Measurements from ENCODE around the gene CDH1. TPM values are rescaled to one million over a fixed set of nuclear protein-coding genes. Genes with fewer than 3 reads are reported as not detected.
"Not testable (repeated sequence)": the region's sequence is repeated elsewhere in the genome, so short reads cannot be mapped to it uniquely, and the experiment has no call there.

CDH1 gene
- total and polyA plus RNA-seq, 4 donors, result 0.23 to 9.6 (median 0.67) TPM

DNA sequence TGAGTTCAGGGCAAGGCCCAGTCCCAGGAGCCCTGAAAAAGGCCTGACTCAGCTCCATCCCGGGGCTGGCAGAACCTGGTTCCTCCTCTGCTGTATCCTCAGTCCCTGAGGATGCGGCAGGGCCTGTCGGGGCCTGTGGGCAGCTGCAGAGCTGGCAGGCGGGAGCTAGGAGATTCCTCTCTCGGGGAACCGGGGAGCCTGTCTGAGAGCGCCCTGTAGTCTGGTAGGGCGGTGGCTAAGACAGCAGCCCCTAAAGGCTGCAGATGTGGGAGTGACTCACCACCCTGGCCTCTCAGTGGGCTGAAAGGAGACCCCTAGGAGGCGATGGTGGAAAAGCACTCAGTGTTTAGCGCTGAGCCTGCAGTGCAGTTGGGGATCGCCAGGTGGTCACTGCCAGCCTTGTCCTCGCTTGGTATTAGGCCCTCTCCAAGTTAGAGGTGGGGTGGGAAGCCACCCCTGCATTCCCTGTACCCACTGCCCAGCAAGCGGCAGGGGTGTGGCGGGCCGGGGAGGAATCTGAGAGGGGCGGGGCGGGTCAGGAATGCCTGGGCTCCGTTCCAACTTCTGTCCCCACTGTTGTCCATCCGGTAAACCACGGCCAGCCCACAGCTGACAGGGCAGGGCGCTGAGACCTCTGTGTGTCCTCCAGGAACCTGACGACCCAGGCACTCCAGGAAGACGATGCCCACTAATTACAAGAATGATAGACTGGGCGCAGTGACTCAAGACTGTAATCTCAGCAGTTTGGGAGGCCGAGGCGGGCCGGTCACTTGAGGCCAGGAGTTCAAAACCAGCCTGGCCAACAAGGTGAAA is 29.5 kb upstream of the CDH1 start:
- Histone ChIP-seq H3K27ac (ENCODE audit: low read depth in 1 of 2, low read length in 2 of 2) (no peak overlapping the region), H3K9me3 (ENCODE audit: control insufficient read depth, low read length) (no peaks in the 10 kb centered on the region), H3K4me3 (ENCODE audit: low read length in 2 of 2) (no peak overlapping the region), H3K36me3 (ENCODE audit: control insufficient read depth in 1 of 2, insufficient read depth in 2 of 2, low read length in 1 of 2) (no peaks in the 10 kb centered on the region), H3K4me1 (ENCODE audit: control insufficient read depth in 1 of 2, insufficient read depth in 2 of 2, low read length in 2 of 2) (no peaks in the 10 kb centered on the region), H3K27me3 (ENCODE audit: control insufficient read depth in 1 of 2, insufficient read depth in 2 of 2, low read length in 1 of 2) (no peaks in the 10 kb centered on the region)
- intact Hi-C loops (cut with DNase I), result no loop called here
- ATAC-seq (ENCODE audit: low FRiP score) (no peak), DNase-seq (no peak)
- WGBS, 2 donors, result 53 to 55% methylated on average over 27 of the region's 27 CpGs

DNA sequence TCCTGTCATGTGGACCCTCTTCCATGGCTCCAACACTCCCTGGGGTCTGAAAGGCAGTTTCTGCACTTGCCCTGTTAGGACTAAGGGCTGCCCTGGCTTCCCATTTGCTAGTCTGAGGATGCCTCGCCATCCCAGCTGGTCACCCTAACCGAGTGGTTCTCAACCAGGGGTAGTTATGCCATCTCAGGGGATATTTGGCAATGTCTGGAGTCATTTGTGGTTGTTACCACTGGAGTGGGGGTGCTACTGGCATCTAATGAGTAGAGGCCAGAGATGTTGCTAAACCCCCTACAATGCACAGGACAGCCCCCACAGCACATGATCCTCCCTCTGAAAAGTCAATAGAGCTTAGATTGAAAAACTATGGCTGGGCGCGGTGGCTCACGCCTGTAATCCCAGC is 26.9 kb upstream of the CDH1 start:
- no peak for DNase-seq
- 91 to 92% methylated on average over 5 of the region's 5 CpGs for WGBS, 2 donors
- no peaks in the 10 kb centered on the region for H3K27me3 ChIP-seq (ENCODE audit: control insufficient read depth in 1 of 2, insufficient read depth in 2 of 2, low read length in 1 of 2)
- H3K4me3 ChIP-seq (ENCODE audit: low read length in 2 of 2), result no peak overlapping the region
- no peak overlapping the region for H3K27ac ChIP-seq (ENCODE audit: low read depth in 1 of 2, low read length in 2 of 2)
- no peaks in the 10 kb centered on the region for H3K4me1 ChIP-seq (ENCODE audit: control insufficient read depth in 1 of 2, insufficient read depth in 2 of 2, low read length in 2 of 2)
- intact Hi-C loops (cut with DNase I), result no loop called here
- H3K36me3 ChIP-seq (ENCODE audit: control insufficient read depth in 1 of 2, insufficient read depth in 2 of 2, low read length in 1 of 2), result no peaks in the 10 kb centered on the region
- no peaks in the 10 kb centered on the region for H3K9me3 ChIP-seq (ENCODE audit: control insufficient read depth, low read length)
- no peak for ATAC-seq (ENCODE audit: low FRiP score)

DNA sequence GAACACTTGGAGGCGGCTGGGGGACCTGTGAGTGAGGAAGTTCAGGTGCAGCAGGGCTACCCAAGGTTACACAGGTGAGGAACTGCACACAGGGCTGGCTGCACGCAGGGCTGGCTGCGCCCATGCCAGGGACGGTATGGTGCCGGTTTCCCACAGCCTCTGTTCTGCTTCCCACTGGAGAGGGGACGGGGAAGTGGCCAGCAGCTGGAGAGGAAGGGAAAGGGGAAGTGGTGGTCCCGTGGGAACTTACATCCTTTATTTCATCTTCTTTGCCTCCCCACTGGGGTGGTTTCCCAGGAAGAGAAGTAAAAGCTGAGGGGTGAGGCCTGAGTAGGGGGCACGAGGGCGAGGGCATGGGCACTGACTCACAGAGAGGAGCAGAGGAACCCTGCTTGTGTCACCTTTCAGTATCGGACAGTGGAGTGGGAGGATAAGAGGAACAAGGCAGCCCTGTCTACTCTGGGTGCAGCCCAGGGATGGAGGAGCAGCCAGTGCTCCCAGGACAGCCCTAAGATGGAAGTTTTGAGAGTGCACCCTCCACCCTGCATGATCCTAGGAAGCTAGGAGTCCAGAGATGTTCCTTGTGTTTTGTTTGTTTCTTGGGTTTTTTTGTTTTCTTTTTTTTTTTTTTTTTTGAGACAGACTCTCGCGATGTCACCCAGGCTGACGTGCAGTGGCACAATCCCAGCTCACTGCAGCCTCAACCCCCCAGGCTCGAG is 25.5 kb upstream of the CDH1 start:
- Histone ChIP-seq H3K36me3 (ENCODE audit: control insufficient read depth in 1 of 2, insufficient read depth in 2 of 2, low read length in 1 of 2) (no peaks in the 10 kb centered on the region), H3K9me3 (ENCODE audit: control insufficient read depth, low read length) (no peaks in the 10 kb centered on the region), H3K4me3 (ENCODE audit: low read length in 2 of 2) (no peak overlapping the region), H3K4me1 (ENCODE audit: control insufficient read depth in 1 of 2, insufficient read depth in 2 of 2, low read length in 2 of 2) (no peaks in the 10 kb centered on the region), H3K27ac (ENCODE audit: low read depth in 1 of 2, low read length in 2 of 2) (no peak overlapping the region), H3K27me3 (ENCODE audit: control insufficient read depth in 1 of 2, insufficient read depth in 2 of 2, low read length in 1 of 2) (no peaks in the 10 kb centered on the region)
- DNase-seq (peak in 1 of 2 donors; percentile 62), ATAC-seq (ENCODE audit: low FRiP score) (peak; percentile 56)
- intact Hi-C loops (cut with DNase I), result no loop called here
- WGBS, 2 donors, result 61 to 68% methylated on average over 14 of the region's 14 CpGs

DNA sequence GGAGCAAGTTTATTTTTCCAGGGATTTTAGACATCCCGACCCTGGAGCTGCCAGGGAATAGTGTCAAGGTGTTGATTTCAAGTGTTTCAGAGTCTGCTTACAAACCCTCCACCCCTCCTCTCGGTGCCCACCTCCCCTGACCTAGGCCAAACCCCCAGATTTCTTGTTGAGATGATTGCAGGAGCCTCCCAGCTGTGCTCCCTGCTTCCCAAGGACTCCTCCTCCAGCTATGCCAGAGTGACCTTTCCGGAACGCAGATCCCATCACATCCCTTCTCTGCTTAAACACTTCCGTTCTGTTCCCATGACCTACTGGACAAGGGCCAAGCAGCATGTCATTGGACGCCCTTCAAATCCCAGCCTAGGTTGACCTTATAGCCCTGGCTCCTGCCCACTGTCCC is 23.7 kb upstream of the CDH1 start:
- no peaks in the 10 kb centered on the region for H3K27me3 ChIP-seq (ENCODE audit: control insufficient read depth in 1 of 2, insufficient read depth in 2 of 2, low read length in 1 of 2)
- WGBS, 2 donors, result 31 to 39% methylated on average over 6 of the region's 6 CpGs
- H3K9me3 ChIP-seq (ENCODE audit: control insufficient read depth, low read length), result no peaks in the 10 kb centered on the region
- no peaks in the 10 kb centered on the region for H3K36me3 ChIP-seq (ENCODE audit: control insufficient read depth in 1 of 2, insufficient read depth in 2 of 2, low read length in 1 of 2)
- ATAC-seq (ENCODE audit: low FRiP score), result no peak
- no peak overlapping the region for H3K27ac ChIP-seq (ENCODE audit: low read depth in 1 of 2, low read length in 2 of 2)
- no peaks in the 10 kb centered on the region for H3K4me1 ChIP-seq (ENCODE audit: control insufficient read depth in 1 of 2, insufficient read depth in 2 of 2, low read length in 2 of 2)
- intact Hi-C loops (cut with DNase I), result no loop called here
- H3K4me3 ChIP-seq (ENCODE audit: low read length in 2 of 2), result no peak overlapping the region
- DNase-seq, result no peak

DNA sequence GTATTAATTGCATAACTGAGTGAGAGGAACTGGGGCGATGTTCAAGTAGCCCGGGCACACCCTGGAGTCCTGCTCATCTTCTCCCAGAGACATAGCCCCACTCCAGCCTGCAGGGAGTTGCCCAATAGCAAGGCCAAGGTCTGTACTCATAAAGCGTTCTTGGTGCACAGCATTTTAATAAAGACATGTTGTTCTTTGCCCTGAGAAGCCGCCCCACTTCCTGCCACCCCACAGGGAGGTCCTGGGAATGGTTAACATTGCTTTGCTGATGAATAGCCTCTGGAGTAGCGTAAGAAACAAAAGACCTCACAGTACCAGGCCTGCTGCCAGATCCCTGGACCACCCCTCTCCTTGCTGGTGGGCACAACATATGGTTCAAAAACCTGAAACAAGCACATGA is 21.6 kb upstream of the CDH1 start:
- intact Hi-C loops (cut with DNase I), result no loop called here
- no peak for ATAC-seq (ENCODE audit: low FRiP score)

DNA sequence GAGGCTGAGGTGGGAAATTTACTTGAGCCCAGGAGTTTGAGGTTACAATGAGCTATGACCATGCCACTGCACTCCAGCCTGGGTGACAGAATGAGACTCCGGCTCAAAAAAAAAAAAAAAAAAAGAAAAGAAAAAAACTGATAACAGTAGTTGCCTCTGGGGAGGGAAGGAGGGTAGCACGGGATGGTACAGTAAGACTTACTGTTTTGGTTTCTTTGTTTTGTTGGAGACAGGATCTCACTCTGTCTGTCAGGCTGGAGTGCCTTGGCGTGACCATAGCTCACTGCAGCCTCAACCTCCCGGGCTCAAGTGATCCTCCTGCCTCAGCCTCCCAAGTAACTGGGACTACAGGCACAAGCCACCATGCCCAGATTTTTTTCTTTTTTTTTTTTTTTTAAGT is 20.6 kb upstream of the CDH1 start:
- 74 to 96% methylated on average over 4 of the region's 4 CpGs for WGBS, 2 donors
- H3K4me3 ChIP-seq (ENCODE audit: low read length in 2 of 2); ATAC-seq (ENCODE audit: low FRiP score); H3K36me3 ChIP-seq (ENCODE audit: control insufficient read depth in 1 of 2, insufficient read depth in 2 of 2, low read length in 1 of 2); H3K9me3 ChIP-seq (ENCODE audit: control insufficient read depth, low read length); H3K27ac ChIP-seq (ENCODE audit: low read depth in 1 of 2, low read length in 2 of 2); intact Hi-C loops (cut with DNase I); H3K27me3 ChIP-seq (ENCODE audit: control insufficient read depth in 1 of 2, insufficient read depth in 2 of 2, low read length in 1 of 2); DNase-seq; H3K4me1 ChIP-seq (ENCODE audit: control insufficient read depth in 1 of 2, insufficient read depth in 2 of 2, low read length in 2 of 2): not testable (repeated sequence)

More for the DNA sequence above, 21.6 kb upstream of the CDH1 start:
- H3K36me3 ChIP-seq (ENCODE audit: control insufficient read depth in 1 of 2, insufficient read depth in 2 of 2, low read length in 1 of 2), result no peaks in the 10 kb centered on the region
- DNase-seq, result no peak
- no peaks in the 10 kb centered on the region for H3K4me1 ChIP-seq (ENCODE audit: control insufficient read depth in 1 of 2, insufficient read depth in 2 of 2, low read length in 2 of 2)
- no peaks in the 10 kb centered on the region for H3K9me3 ChIP-seq (ENCODE audit: control insufficient read depth, low read length)
- no peaks in the 10 kb centered on the region for H3K27me3 ChIP-seq (ENCODE audit: control insufficient read depth in 1 of 2, insufficient read depth in 2 of 2, low read length in 1 of 2)
- H3K27ac ChIP-seq (ENCODE audit: low read depth in 1 of 2, low read length in 2 of 2), result no peak overlapping the region
- no peak overlapping the region for H3K4me3 ChIP-seq (ENCODE audit: low read length in 2 of 2)
- WGBS, 2 donors, result 56 to 60% methylated on average over 5 of the region's 5 CpGs

DNA sequence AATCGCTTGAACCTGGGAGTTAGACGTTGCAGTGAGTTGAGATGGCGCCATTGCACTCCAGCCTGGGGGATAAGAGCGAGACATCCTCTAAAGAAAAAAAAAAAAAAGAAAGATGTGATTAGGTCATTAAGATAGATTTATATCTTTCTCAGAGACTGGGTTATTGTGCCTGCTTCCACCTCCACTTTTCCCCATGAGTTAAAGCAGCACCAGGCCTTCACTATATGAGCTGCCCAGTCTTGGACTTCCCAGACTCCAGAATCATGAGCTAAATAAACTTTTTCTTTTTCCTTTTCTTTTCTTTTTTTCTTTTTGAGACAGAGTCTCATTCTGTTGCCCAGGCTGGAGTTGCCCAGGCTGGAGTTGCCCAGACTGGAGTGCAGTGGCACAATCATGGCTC is 19.4 kb upstream of the CDH1 start:
- H3K36me3 ChIP-seq (ENCODE audit: control insufficient read depth in 1 of 2, insufficient read depth in 2 of 2, low read length in 1 of 2), result no peaks in the 10 kb centered on the region
- no peaks in the 10 kb centered on the region for H3K27me3 ChIP-seq (ENCODE audit: control insufficient read depth in 1 of 2, insufficient read depth in 2 of 2, low read length in 1 of 2)
- H3K4me1 ChIP-seq (ENCODE audit: control insufficient read depth in 1 of 2, insufficient read depth in 2 of 2, low read length in 2 of 2), result no peaks in the 10 kb centered on the region
- no peaks in the 10 kb centered on the region for H3K9me3 ChIP-seq (ENCODE audit: control insufficient read depth, low read length)
- intact Hi-C loops (cut with DNase I), result no loop called here
- ATAC-seq (ENCODE audit: low FRiP score) (no peak), DNase-seq (no peak)
- no peak overlapping the region for H3K27ac ChIP-seq (ENCODE audit: low read depth in 1 of 2, low read length in 2 of 2)
- 92 to 99% methylated on average over 4 of the region's 4 CpGs for WGBS, 2 donors
- no peak overlapping the region for H3K4me3 ChIP-seq (ENCODE audit: low read length in 2 of 2)

DNA sequence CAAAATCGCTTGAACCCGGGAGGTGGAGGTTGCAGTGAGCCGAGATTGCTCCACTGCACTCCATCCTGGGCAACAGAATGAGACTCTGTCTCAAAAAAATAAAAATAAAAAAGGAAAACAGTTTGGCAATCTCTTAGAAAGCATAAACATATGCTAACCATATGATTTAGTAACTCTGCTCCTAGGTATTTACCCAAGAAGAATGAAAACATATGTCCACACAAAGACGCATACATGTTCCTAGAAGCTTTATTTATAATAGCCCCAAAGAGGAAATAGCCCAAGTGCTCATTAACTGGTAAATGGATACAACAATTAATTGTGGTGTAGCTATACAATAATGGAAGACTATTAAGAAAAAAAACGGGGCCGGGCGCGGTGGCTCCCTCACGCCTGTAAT is 18.5 kb upstream of the CDH1 start:
- no peaks in the 10 kb centered on the region for H3K36me3 ChIP-seq (ENCODE audit: control insufficient read depth in 1 of 2, insufficient read depth in 2 of 2, low read length in 1 of 2)
- no peaks in the 10 kb centered on the region for H3K4me1 ChIP-seq (ENCODE audit: control insufficient read depth in 1 of 2, insufficient read depth in 2 of 2, low read length in 2 of 2)
- intact Hi-C loops (cut with DNase I), result no loop called here
- ATAC-seq (ENCODE audit: low FRiP score) (no peak), DNase-seq (no peak)
- H3K4me3 ChIP-seq (ENCODE audit: low read length in 2 of 2), result no peak overlapping the region
- no peaks in the 10 kb centered on the region for H3K9me3 ChIP-seq (ENCODE audit: control insufficient read depth, low read length)
- WGBS, 2 donors, result 86 to 88% methylated on average over 9 of the region's 9 CpGs
- no peaks in the 10 kb centered on the region for H3K27me3 ChIP-seq (ENCODE audit: control insufficient read depth in 1 of 2, insufficient read depth in 2 of 2, low read length in 1 of 2)
- H3K27ac ChIP-seq (ENCODE audit: low read depth in 1 of 2, low read length in 2 of 2), result no peak overlapping the region

DNA sequence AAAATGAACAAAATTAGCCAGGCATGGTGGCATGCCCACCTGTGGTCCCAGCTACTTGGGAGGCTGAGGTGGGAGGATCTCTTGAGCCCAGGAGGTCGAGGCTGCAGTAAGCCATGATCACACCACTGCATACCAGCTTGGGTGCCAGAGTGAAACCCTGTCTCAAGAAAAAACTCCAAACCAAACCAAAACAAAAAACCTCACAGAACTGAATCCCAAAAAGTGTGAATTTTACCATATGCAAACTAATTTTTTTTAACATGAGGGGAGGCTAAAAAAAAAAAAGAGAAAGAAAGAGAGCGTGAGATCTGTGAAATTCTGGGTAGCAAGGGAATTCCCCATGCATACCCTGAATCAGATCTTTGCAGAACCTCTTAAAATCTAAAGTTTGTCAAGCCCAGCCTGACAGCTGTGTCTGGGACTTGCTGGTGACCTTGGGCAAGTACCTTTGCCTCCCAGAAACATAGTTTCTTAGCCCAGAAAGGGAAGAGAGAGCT is 17.1 kb upstream of the CDH1 start:
- Histone ChIP-seq H3K27me3 (ENCODE audit: control insufficient read depth in 1 of 2, insufficient read depth in 2 of 2, low read length in 1 of 2) (no peaks in the 10 kb centered on the region), H3K36me3 (ENCODE audit: control insufficient read depth in 1 of 2, insufficient read depth in 2 of 2, low read length in 1 of 2) (no peaks in the 10 kb centered on the region), H3K27ac (ENCODE audit: low read depth in 1 of 2, low read length in 2 of 2) (no peak overlapping the region), H3K9me3 (ENCODE audit: control insufficient read depth, low read length) (no peaks in the 10 kb centered on the region), H3K4me3 (ENCODE audit: low read length in 2 of 2) (no peak overlapping the region), H3K4me1 (ENCODE audit: control insufficient read depth in 1 of 2, insufficient read depth in 2 of 2, low read length in 2 of 2) (no peaks in the 10 kb centered on the region)
- intact Hi-C loops (cut with DNase I), result no loop called here
- WGBS, 2 donors, result 68 to 78% methylated on average over 2 of the region's 2 CpGs
- ATAC-seq (ENCODE audit: low FRiP score) (no peak), DNase-seq (no peak)

Data from aorta (tissue), 5 donors.